B cell (primary cell): ENCODE data around the gene XRCC3. TPM values are rescaled to one million over a fixed set of nuclear protein-coding genes. Genes with fewer than 3 reads are reported as not detected.

ENCODE experiments used
- ATAC-seq: fragments of 200-7000 bp; cut with Tn5 transposase; one replicate; pipeline ENCODE4 v1.10.0; 2021; ENCODE audit warnings: low read depth, mild to moderate bottlenecking, moderate number of reproducible peaks, moderate library complexity
- CTCF ChIA-PET: fragments of 350-600 bp; sonication (Branson Sonifier 250); formaldehyde crosslinking; loops from one replicate; lab custom pipeline; 2021; ENCODE audit warnings: antibody characterized with exemption, inconsistent platforms; lab: Charles Lee
- POLR2A ChIA-PET: fragments of 350-600 bp; sonication (Branson Sonifier 250); formaldehyde crosslinking; loops from one replicate; lab custom pipeline; 2021; ENCODE audit warnings: antibody characterized with exemption; lab: Charles Lee
- DNase-seq: peaks from one replicate; pipeline ENCODE4 v3.0.0; 2013
- H2AFZ ChIP-seq: 2 replicates; pipeline ENCODE4 v1.6.1; 2012; ENCODE audit warnings: mild to moderate bottlenecking, low read depth, low read length; ENCODE audit not compliant: insufficient read depth, poor library complexity, severe bottlenecking
- H3K27ac ChIP-seq, 2 donors: 1 replicate in 1 of 2; 2 replicates in 1 of 2; pipeline ENCODE4 v1.5.1; 2012 to 2013; ENCODE audit warnings: low read length in 2 of 2, mild to moderate bottlenecking in 2 of 2, moderate library complexity in 1 of 2
- H3K27me3 ChIP-seq, 4 experiments: fragments of 200-600 bp in 1 of 4; sonication (generic) in 1 of 4; replicated peaks in 1 of 4; 1 replicate in 2 of 4; 2 replicates in 2 of 4; pipeline versions ENCODE4 v1.6.1 to v1.7.0; 2013 to 2016; ENCODE audit warnings: low read length in 3 of 4, mild to moderate bottlenecking in 2 of 4, mixed read lengths in 1 of 4, moderate library complexity in 1 of 4; ENCODE audit not compliant: insufficient read depth in 4 of 4, control insufficient read depth in 3 of 4; ENCODE audit errors: control extremely low read depth in 1 of 4
- H3K36me3 ChIP-seq, 2 experiments: replicated peaks in 1 of 2; 1 replicate in 1 of 2; 2 replicates in 1 of 2; pipeline versions ENCODE4 v1.6.1 to v1.7.1; 2013; ENCODE audit warnings: low read length in 1 of 2; ENCODE audit not compliant: insufficient read depth in 2 of 2, control insufficient read depth in 1 of 2; ENCODE audit errors: control extremely low read depth in 1 of 2, extremely low read depth in 1 of 2
- H3K4me1 ChIP-seq, 2 donors: fragments of 200-600 bp in 1 of 2; sonication (generic) in 1 of 2; 1 replicate in 1 of 2; 2 replicates in 1 of 2; pipeline versions ENCODE4 v1.5.1 to v1.6.1; 2013 to 2017; ENCODE audit warnings: low read length in 2 of 2; ENCODE audit not compliant: control insufficient read depth in 2 of 2, insufficient read depth in 2 of 2
- H3K4me2 ChIP-seq: replicated peaks from 2 replicates; pipeline ENCODE3; 2012; ENCODE audit warnings: mild to moderate bottlenecking, low read depth, low read length; ENCODE audit not compliant: poor library complexity, severe bottlenecking
- H3K4me3 ChIP-seq, 5 experiments: fragments of 200-600 bp in 1 of 5; sonication (generic) in 1 of 5; 1 replicate in 3 of 5; 2 replicates in 2 of 5; pipeline versions ENCODE4 v1.5.1 to v1.7.0; 2011 to 2016; ENCODE audit warnings: low read length in 4 of 5, mild to moderate bottlenecking in 4 of 5, low read depth in 2 of 5, control low read depth in 1 of 5, moderate library complexity in 1 of 5; ENCODE audit not compliant: insufficient read depth in 1 of 5; ENCODE audit errors: control extremely low read depth in 1 of 5, extremely low read depth in 1 of 5
- H3K79me2 ChIP-seq: fragments of 200-600 bp; sonication (generic); one replicate; pipeline ENCODE4 v1.6.0; 2016; ENCODE audit warnings: low read length; ENCODE audit not compliant: control insufficient read depth, insufficient read depth
- H3K9ac ChIP-seq: fragments of 200-600 bp; sonication (generic); 2 replicates; pipeline ENCODE4 v1.6.1; 2017; ENCODE audit warnings: mild to moderate bottlenecking, low read length, moderate library complexity
- H3K9me3 ChIP-seq, 3 donors: one replicate each; pipeline versions ENCODE4 v1.6.1 to v1.7.1; 2013; ENCODE audit warnings: low read length in 2 of 3; ENCODE audit not compliant: control insufficient read depth in 2 of 3, insufficient read depth in 1 of 3; ENCODE audit errors: control extremely low read depth in 1 of 3
- H4K20me1 ChIP-seq: 2 replicates; pipeline ENCODE4 v1.6.0; 2012; ENCODE audit warnings: mild to moderate bottlenecking, low read length; ENCODE audit not compliant: insufficient read depth, control insufficient read depth, poor library complexity, severe bottlenecking
- H3K27ac Mint-ChIP-seq: one replicate; pipeline ENCODE4 v1.8.0; 2021; ENCODE audit warnings: mixed read lengths
- H3K27me3 Mint-ChIP-seq: one replicate; pipeline ENCODE4 v1.8.0; 2021; ENCODE audit warnings: mixed read lengths
- H3K4me1 Mint-ChIP-seq: one replicate; pipeline ENCODE4 v1.8.0; 2021; ENCODE audit warnings: mixed read lengths
- H3K4me3 Mint-ChIP-seq: one replicate; pipeline ENCODE4 v1.8.0; 2021; ENCODE audit warnings: mixed read lengths
- H3K9me3 Mint-ChIP-seq: one replicate; pipeline ENCODE4 v1.8.0; 2022; ENCODE audit warnings: mixed read lengths; ENCODE audit not compliant: insufficient read depth
- CTCF ChIP-seq: fragments of 200-600 bp; IDR thresholded peaks from one replicate; pipeline ENCODE4 v1.8.0; 2022; ENCODE audit warnings: antibody characterized with exemption, mild to moderate bottlenecking
- EZH2 ChIP-seq: IDR thresholded peaks from 2 replicates; pipeline ENCODE4 v1.6.1; 2012; ENCODE audit warnings: borderline replicate concordance, low read depth, mild to moderate bottlenecking, moderate library complexity, low read length; ENCODE audit not compliant: insufficient read depth, poor library complexity, severe bottlenecking
- WGBS: methylation state at CpG from one replicate; pipeline ENCODE4 v1.1.5; 2013; ENCODE audit warnings: missing lambda C conversion rate; ENCODE audit not compliant: insufficient coverage; 5-methylcytosine and 5-hydroxymethylcytosine counted together
- intact Hi-C: fragments of 100-400 bp; cut with micrococcal nuclease; formaldehyde crosslinking; loops from one replicate; pipeline ENCODE4 v1.10.0; 2022
- polyA plus RNA-seq: library from polyadenylated mRNA; depleted of rRNA; stranded (reverse); fragments of >200 nt; gene quantifications from 2 replicates; pipeline ENCODE4 v1.2.3, GENCODE V29; 2012
- total RNA-seq, 2 donors: library from RNA; stranded (reverse); fragments of 120-200 nt in 1 of 2; gene quantifications; 1 replicate in 1 of 2; 2 replicates in 1 of 2; pipeline versions ENCODE4 v1.2.3 to v1.2.4, GENCODE V29; 2013 to 2022

XRCC3 gene
- total and polyA plus RNA-seq, 2 donors (not counting 1 experiment from before 2014, with no cell fraction given), result 18.0 to 19.7 TPM

DNA sequence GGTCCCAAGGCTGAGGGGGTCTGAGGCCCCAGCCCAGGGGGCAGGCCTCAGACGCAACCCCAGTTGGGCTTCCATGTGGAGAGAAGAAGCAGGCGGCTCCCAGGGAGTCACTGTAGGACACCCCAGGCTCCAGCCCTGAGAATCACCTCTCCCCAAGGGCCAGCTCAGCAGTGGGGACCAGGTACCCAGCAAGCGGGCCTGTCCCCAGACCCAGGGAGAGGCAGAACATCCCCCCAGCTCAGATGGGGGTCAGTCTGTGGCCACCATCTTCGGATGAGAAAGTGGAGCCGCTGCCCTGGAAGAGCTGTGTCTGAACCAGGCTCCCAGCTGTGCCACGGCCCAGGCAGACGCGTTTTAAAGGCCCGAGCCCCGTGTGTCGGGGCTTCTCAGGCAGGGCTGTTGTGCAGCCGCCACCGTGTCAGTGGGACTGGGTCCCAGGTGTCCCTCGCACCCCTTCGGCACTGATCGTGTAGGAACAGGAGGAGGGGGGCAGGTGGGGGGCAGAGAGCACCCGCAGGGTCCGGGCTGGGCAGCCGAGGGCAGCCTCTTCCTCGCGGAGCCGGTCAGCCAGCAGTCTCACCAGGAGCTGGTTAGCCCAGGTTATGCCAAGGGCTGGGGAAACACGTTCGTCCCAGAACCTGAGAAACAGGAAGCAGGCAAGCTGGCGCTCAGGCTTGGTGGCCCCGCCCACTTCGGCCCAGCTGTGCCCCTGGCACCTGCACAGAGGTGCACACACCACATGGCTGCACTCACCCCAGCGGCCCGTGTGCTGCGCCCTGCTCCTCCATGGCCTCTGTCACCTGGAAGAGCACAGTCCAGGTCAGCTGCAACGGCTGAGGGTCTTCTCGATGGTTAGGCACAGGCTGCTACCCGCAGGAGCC, 16.6 kb downstream of the XRCC3 start:
- H3K4me2 ChIP-seq, result peak overlapping the region; percentile 51
- ATAC-seq (peak; percentile 61), DNase-seq (peak; percentile 65)
- ChIA-PET CTCF (no interaction called here), POLR2A (interaction anchor here (0.5 kb wide), 1 partner anchor 12 kb away, joined by 3 read pairs; no protein-coding TSS in a partner anchor)
- H4K20me1 ChIP-seq, result peaks cover 50% of the 10 kb centered on the region
- WGBS, result 76% methylated on average over 32 of the region's 33 CpGs
- H3K36me3 ChIP-seq, result peaks cover 0 to 48% of the 10 kb centered on the region in 2 experiments
- H3K9me3 Mint-ChIP-seq, result no peaks in the 10 kb centered on the region
- no peak overlapping the region for H2AFZ ChIP-seq
- no peak overlapping the region for H3K9ac ChIP-seq
- H3K4me3 Mint-ChIP-seq, result peak overlapping the region; percentile 13
- H3K27me3 ChIP-seq, result no peaks in the 10 kb centered on the region
- intact Hi-C loops, result loop anchor here (5.0 kb wide), 1 partner anchor 71 kb away; the partner anchor contains the start of gene KLC1
- peak overlapping the region; percentile 3 to 38 for H3K27ac ChIP-seq
- no peaks in the 10 kb centered on the region for H3K9me3 ChIP-seq
- H3K79me2 ChIP-seq, result peaks cover 11% of the 10 kb centered on the region
- H3K27ac Mint-ChIP-seq, result peak overlapping the region; percentile 41
- H3K4me1 ChIP-seq, result peaks cover 57 to 60% of the 10 kb centered on the region in 2 donors
- H3K4me3 ChIP-seq, result no peak overlapping the region
- H3K27me3 Mint-ChIP-seq, result no peaks in the 10 kb centered on the region
- TF ChIP-seq CTCF, result no peak
- no peak for TF ChIP-seq EZH2
- H3K4me1 Mint-ChIP-seq, result peaks cover 67% of the 10 kb centered on the region
